Epithelial cell of esophagus (primary cell): Measurements from ENCODE around the gene NUTM1.
A peak's percentile ranks its signal among the peaks of the same experiment; 100 is the strongest.

Experiments used
- DNase-seq: peaks from one replicate; pipeline ENCODE4 v3.0.0; 2010; ENCODE audit warnings: low read depth
- H3K4me3 ChIP-seq: 2 replicates; pipeline ENCODE4 v1.5.1; 2011; ENCODE audit warnings: mild to moderate bottlenecking, low read length, control low read depth
- CTCF ChIP-seq: IDR thresholded peaks from 2 replicates; pipeline ENCODE4 v1.5.1; 2011; ENCODE audit warnings: low read depth, mild to moderate bottlenecking, low read length, control low read depth, inconsistent platforms; ENCODE audit not compliant: insufficient read depth; ENCODE audit errors: missing control alignments

Gene NUTM1

GRCh38 chr15:34329006-34329405 is 14.1 kb upstream of the NUTM1 start:
- TF ChIP-seq CTCF = no peak
- DNase-seq = no peak
- H3K4me3 ChIP-seq = no peak overlapping the region

GRCh38 chr15:34330279-34330678 is 12.8 kb upstream of the NUTM1 start:
- DNase-seq = no peak
- no peak overlapping the region for H3K4me3 ChIP-seq
- no peak for TF ChIP-seq CTCF

- DNase-seq = no peak
- no peak for TF ChIP-seq CTCF
- no peak overlapping the region for H3K4me3 ChIP-seq
Observed at GRCh38 chr15:34331809-34332208, 11.3 kb upstream of the NUTM1 start.

- no peak for DNase-seq
- no peak for TF ChIP-seq CTCF
- no peak overlapping the region for H3K4me3 ChIP-seq
Observed at GRCh38 chr15:34332553-34333120, 10.5 kb upstream of the NUTM1 start.

- no peak overlapping the region for H3K4me3 ChIP-seq
- DNase-seq = peak; percentile 49
- no peak for TF ChIP-seq CTCF
Observed at GRCh38 chr15:34334672-34335071, 8.4 kb upstream of the NUTM1 start.

GRCh38 chr15:34335176-34336032 is 7.7 kb upstream of the NUTM1 start:
- no peak for TF ChIP-seq CTCF
- no peak overlapping the region for H3K4me3 ChIP-seq
- DNase-seq = peak; percentile 46
